ENCODE results near the gene TRPC6. TPM values are rescaled to one million over a fixed set of nuclear protein-coding genes. Genes with fewer than 3 reads are reported as not detected.

Gene TRPC6
- total and polyA plus RNA-seq, 9 of the 15 experiments (the other 6 are each of a cell fraction or from before 2014, with no cell fraction given), result not detected

DNA sequence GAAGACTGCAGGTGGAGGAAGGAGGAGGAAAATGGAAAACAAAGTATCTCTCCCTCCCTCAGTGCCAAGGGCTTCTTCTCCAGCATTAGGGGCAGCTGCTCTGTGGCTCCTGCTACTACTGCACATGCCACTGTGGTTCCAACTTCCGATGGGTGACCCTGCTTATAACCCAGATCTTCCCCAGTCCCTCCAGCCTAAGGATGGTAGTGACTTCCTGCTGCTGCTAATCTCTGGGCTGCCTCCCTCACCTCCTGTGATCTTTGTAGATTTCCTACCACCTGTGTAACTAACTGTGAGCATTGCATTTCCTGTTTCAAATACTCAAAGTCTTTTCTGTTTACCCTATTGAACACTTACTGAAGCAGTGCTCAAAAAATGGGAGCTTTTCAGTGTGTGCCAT lies 28.7 kb upstream of the TRPC6 start (continued):
- TF ChIP-seq, protein P1, sequence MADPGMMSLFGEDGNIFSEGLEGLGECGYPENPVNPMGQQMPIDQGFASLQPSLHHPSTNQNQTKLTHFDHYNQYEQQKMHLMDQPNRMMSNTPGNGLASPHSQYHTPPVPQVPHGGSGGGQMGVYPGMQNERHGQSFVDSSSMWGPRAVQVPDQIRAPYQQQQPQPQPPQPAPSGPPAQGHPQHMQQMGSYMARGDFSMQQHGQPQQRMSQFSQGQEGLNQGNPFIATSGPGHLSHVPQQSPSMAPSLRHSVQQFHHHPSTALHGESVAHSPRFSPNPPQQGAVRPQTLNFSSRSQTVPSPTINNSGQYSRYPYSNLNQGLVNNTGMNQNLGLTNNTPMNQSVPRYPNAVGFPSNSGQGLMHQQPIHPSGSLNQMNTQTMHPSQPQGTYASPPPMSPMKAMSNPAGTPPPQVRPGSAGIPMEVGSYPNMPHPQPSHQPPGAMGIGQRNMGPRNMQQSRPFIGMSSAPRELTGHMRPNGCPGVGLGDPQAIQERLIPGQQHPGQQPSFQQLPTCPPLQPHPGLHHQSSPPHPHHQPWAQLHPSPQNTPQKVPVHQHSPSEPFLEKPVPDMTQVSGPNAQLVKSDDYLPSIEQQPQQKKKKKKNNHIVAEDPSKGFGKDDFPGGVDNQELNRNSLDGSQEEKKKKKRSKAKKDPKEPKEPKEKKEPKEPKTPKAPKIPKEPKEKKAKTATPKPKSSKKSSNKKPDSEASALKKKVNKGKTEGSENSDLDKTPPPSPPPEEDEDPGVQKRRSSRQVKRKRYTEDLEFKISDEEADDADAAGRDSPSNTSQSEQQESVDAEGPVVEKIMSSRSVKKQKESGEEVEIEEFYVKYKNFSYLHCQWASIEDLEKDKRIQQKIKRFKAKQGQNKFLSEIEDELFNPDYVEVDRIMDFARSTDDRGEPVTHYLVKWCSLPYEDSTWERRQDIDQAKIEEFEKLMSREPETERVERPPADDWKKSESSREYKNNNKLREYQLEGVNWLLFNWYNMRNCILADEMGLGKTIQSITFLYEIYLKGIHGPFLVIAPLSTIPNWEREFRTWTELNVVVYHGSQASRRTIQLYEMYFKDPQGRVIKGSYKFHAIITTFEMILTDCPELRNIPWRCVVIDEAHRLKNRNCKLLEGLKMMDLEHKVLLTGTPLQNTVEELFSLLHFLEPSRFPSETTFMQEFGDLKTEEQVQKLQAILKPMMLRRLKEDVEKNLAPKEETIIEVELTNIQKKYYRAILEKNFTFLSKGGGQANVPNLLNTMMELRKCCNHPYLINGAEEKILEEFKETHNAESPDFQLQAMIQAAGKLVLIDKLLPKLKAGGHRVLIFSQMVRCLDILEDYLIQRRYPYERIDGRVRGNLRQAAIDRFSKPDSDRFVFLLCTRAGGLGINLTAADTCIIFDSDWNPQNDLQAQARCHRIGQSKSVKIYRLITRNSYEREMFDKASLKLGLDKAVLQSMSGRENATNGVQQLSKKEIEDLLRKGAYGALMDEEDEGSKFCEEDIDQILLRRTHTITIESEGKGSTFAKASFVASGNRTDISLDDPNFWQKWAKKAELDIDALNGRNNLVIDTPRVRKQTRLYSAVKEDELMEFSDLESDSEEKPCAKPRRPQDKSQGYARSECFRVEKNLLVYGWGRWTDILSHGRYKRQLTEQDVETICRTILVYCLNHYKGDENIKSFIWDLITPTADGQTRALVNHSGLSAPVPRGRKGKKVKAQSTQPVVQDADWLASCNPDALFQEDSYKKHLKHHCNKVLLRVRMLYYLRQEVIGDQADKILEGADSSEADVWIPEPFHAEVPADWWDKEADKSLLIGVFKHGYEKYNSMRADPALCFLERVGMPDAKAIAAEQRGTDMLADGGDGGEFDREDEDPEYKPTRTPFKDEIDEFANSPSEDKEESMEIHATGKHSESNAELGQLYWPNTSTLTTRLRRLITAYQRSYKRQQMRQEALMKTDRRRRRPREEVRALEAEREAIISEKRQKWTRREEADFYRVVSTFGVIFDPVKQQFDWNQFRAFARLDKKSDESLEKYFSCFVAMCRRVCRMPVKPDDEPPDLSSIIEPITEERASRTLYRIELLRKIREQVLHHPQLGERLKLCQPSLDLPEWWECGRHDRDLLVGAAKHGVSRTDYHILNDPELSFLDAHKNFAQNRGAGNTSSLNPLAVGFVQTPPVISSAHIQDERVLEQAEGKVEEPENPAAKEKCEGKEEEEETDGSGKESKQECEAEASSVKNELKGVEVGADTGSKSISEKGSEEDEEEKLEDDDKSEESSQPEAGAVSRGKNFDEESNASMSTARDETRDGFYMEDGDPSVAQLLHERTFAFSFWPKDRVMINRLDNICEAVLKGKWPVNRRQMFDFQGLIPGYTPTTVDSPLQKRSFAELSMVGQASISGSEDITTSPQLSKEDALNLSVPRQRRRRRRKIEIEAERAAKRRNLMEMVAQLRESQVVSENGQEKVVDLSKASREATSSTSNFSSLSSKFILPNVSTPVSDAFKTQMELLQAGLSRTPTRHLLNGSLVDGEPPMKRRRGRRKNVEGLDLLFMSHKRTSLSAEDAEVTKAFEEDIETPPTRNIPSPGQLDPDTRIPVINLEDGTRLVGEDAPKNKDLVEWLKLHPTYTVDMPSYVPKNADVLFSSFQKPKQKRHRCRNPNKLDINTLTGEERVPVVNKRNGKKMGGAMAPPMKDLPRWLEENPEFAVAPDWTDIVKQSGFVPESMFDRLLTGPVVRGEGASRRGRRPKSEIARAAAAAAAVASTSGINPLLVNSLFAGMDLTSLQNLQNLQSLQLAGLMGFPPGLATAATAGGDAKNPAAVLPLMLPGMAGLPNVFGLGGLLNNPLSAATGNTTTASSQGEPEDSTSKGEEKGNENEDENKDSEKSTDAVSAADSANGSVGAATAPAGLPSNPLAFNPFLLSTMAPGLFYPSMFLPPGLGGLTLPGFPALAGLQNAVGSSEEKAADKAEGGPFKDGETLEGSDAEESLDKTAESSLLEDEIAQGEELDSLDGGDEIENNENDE (IDR thresholded peaks at IDR 0.05; ENCODE audit: low read depth, low read length), result no peak
- no peak for TF ChIP-seq ZNF143 (CRISPR knock-in tag; IDR thresholded peaks at IDR 0.05)
- TF ChIP-seq ILF3 (IDR thresholded peaks at IDR 0.05; ENCODE audit: borderline replicate concordance), result no peak
- TF ChIP-seq MEF2A (IDR thresholded peaks at IDR 0.05; ENCODE audit: control insufficient read depth, low read depth, low read length), result no peak
- no peak for TF ChIP-seq FOXJ2 (tag; IDR thresholded peaks at IDR 0.05)
- TF ChIP-seq, protein P2, sequence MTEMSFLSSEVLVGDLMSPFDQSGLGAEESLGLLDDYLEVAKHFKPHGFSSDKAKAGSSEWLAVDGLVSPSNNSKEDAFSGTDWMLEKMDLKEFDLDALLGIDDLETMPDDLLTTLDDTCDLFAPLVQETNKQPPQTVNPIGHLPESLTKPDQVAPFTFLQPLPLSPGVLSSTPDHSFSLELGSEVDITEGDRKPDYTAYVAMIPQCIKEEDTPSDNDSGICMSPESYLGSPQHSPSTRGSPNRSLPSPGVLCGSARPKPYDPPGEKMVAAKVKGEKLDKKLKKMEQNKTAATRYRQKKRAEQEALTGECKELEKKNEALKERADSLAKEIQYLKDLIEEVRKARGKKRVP (CRISPR knock-in tag; IDR thresholded peaks at IDR 0.05), result no peak
- TF ChIP-seq ZFPM2 (CRISPR knock-in tag; IDR thresholded peaks at IDR 0.05), result no peak
- no peak for TF ChIP-seq ADNP (tag; IDR thresholded peaks at IDR 0.05)
- no peak for TF ChIP-seq ZNF263 (CRISPR knock-in tag; IDR thresholded peaks at IDR 0.05; ENCODE audit: borderline replicate concordance)
- TF ChIP-seq ZNF766 (CRISPR knock-in tag; conservative IDR thresholded peaks at IDR 0.05), result no peak
- TF ChIP-seq, protein P3, sequence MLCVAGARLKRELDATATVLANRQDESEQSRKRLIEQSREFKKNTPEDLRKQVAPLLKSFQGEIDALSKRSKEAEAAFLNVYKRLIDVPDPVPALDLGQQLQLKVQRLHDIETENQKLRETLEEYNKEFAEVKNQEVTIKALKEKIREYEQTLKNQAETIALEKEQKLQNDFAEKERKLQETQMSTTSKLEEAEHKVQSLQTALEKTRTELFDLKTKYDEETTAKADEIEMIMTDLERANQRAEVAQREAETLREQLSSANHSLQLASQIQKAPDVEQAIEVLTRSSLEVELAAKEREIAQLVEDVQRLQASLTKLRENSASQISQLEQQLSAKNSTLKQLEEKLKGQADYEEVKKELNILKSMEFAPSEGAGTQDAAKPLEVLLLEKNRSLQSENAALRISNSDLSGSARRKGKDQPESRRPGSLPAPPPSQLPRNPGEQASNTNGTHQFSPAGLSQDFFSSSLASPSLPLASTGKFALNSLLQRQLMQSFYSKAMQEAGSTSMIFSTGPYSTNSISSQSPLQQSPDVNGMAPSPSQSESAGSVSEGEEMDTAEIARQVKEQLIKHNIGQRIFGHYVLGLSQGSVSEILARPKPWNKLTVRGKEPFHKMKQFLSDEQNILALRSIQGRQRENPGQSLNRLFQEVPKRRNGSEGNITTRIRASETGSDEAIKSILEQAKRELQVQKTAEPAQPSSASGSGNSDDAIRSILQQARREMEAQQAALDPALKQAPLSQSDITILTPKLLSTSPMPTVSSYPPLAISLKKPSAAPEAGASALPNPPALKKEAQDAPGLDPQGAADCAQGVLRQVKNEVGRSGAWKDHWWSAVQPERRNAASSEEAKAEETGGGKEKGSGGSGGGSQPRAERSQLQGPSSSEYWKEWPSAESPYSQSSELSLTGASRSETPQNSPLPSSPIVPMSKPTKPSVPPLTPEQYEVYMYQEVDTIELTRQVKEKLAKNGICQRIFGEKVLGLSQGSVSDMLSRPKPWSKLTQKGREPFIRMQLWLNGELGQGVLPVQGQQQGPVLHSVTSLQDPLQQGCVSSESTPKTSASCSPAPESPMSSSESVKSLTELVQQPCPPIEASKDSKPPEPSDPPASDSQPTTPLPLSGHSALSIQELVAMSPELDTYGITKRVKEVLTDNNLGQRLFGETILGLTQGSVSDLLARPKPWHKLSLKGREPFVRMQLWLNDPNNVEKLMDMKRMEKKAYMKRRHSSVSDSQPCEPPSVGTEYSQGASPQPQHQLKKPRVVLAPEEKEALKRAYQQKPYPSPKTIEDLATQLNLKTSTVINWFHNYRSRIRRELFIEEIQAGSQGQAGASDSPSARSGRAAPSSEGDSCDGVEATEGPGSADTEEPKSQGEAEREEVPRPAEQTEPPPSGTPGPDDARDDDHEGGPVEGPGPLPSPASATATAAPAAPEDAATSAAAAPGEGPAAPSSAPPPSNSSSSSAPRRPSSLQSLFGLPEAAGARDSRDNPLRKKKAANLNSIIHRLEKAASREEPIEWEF (CRISPR knock-in tag; IDR thresholded peaks at IDR 0.05), result no peak

Measured in K562 (cell line).